Measurements from ENCODE around the gene P4HA2.

DNA sequence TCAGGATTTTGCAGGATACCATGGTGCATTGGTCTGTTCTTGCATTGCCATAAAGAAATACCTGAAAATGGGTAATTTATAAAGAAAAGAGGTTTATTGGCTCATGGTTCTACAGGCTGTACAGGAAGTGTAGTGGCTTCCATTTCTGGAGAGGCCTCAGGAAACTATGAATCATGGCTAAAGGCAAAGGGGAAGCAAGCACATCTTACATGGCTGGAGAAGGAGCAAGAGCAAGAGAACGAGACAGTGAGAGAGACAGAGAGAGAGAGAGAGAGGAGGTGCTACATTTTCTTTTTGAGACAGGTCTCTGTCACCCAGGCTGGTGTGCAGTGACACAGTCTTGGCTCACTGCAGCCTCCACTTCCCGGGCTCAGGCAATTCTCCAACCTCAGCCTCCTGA lies 43.9 kb downstream of the P4HA2 start:
- TF ChIP-seq, protein P1, sequence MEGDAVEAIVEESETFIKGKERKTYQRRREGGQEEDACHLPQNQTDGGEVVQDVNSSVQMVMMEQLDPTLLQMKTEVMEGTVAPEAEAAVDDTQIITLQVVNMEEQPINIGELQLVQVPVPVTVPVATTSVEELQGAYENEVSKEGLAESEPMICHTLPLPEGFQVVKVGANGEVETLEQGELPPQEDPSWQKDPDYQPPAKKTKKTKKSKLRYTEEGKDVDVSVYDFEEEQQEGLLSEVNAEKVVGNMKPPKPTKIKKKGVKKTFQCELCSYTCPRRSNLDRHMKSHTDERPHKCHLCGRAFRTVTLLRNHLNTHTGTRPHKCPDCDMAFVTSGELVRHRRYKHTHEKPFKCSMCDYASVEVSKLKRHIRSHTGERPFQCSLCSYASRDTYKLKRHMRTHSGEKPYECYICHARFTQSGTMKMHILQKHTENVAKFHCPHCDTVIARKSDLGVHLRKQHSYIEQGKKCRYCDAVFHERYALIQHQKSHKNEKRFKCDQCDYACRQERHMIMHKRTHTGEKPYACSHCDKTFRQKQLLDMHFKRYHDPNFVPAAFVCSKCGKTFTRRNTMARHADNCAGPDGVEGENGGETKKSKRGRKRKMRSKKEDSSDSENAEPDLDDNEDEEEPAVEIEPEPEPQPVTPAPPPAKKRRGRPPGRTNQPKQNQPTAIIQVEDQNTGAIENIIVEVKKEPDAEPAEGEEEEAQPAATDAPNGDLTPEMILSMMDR (optimal IDR thresholded peaks at IDR 0.05 in 1 of 3, IDR thresholded peaks at IDR 0.05 in 1 of 3, conservative IDR thresholded peaks at IDR 0.05 in 1 of 3; ENCODE audit: extremely low read depth in 1 of 3, insufficient read depth in 2 of 3, low read length in 3 of 3), result no peak
- TF ChIP-seq EZH2 (IDR thresholded peaks at IDR 0.05; ENCODE audit: low read length), result no peak
